GM12878 (cell line): ENCODE data around the gene COMMD10. TPM values are rescaled to one million over a fixed set of nuclear protein-coding genes. Genes with fewer than 3 reads are reported as not detected.

Source experiments
- ATAC-seq: fragments of 200-7000 bp; cut with Tn5 transposase; 3 replicates; pipeline ENCODE4 v1.9.1; 2020; ENCODE audit warnings: mild to moderate bottlenecking, moderate library complexity
- BruUV-seq: library from RNA; stranded (reverse); fragments of 400-500 nt; replicated peaks from 2 replicates; lab custom pipeline; 2021; lab: Mats Ljungman, UMichigan
- CTCF ChIA-PET: fragments of 300-600 bp; sonication (Branson Sonifier 250); formaldehyde crosslinking; extraction: SDS; loops from one replicate; lab custom pipeline; 2021; ENCODE audit warnings: inconsistent platforms; lab: Yijun Ruan, JAX
- POLR2A ChIA-PET: fragments of 350-600 bp; formaldehyde crosslinking; extraction: SDS; loops from one replicate; lab custom pipeline; 2021; ENCODE audit warnings: inconsistent platforms; lab: Charles Lee
- RAD21 ChIA-PET: fragments of 300-600 bp; sonication (Branson Sonifier 250); formaldehyde crosslinking; loops from one replicate; lab custom pipeline; 2023; ENCODE audit warnings: antibody characterized with exemption; ENCODE audit not compliant: unreplicated experiment; lab: Charles Lee
- SMC1A ChIA-PET: fragments of 300-600 bp; sonication (Branson Sonifier 250); formaldehyde crosslinking; loops from one replicate; lab custom pipeline; 2023; ENCODE audit not compliant: unreplicated experiment, uncharacterized antibody; lab: Charles Lee
- DNase-seq: peaks from one replicate; pipeline ENCODE4 v3.0.0-alpha.2; 2011; ENCODE audit warnings: low read depth, low spot score
- FAIRE-seq: peaks from 3 replicates; lab custom pipeline; 2011; peaks lifted over from hg19 to GRCh38; lab: Jason Lieb, UNC
- H2AFZ ChIP-seq: 2 replicates; pipeline ENCODE4 v1.6.0; 2011; ENCODE audit warnings: low read depth, low read length, control low read depth; ENCODE audit not compliant: control insufficient read depth
- H3K27ac ChIP-seq: 2 replicates; pipeline ENCODE4 v1.5.1; 2011; ENCODE audit warnings: control low read depth; ENCODE audit not compliant: control insufficient read depth, insufficient read depth
- H3K27me3 ChIP-seq, 2 experiments: replicated peaks in 1 of 2; 2 replicates each; pipeline versions ENCODE4 v1.6.0 to v1.6.1; 2011; ENCODE audit warnings: low read length in 1 of 2; ENCODE audit not compliant: control insufficient read depth in 2 of 2, insufficient read depth in 2 of 2
- H3K36me3 ChIP-seq, 2 experiments: 2 replicates each; pipeline ENCODE4 v1.5.1; 2011; ENCODE audit warnings: low read length in 1 of 2; ENCODE audit not compliant: control insufficient read depth in 2 of 2, insufficient read depth in 2 of 2
- H3K4me1 ChIP-seq: 2 replicates; pipeline ENCODE4 v1.6.1; 2011; ENCODE audit warnings: mild to moderate bottlenecking, low read length, moderate library complexity, mixed read lengths; ENCODE audit not compliant: control insufficient read depth, insufficient read depth
- H3K4me2 ChIP-seq: 2 replicates; pipeline ENCODE4 v1.6.0; 2011; ENCODE audit warnings: control low read depth; ENCODE audit not compliant: control insufficient read depth, insufficient read depth
- H3K4me3 ChIP-seq: fragments of 200-600 bp; sonication (generic); 2 replicates; pipeline ENCODE4 v1.5.1; 2016
- H3K79me2 ChIP-seq: 2 replicates; pipeline ENCODE4 v1.6.0; 2011; ENCODE audit warnings: low read length; ENCODE audit not compliant: control insufficient read depth, insufficient read depth
- H3K9ac ChIP-seq: 2 replicates; pipeline ENCODE4 v1.8.0; 2011; ENCODE audit warnings: low read length, control low read depth, mixed read lengths; ENCODE audit not compliant: control insufficient read depth, insufficient read depth
- H3K9me3 ChIP-seq: replicated peaks from 3 replicates; pipeline ENCODE4 v1.5.1; 2011; ENCODE audit warnings: mild to moderate bottlenecking, low read length; ENCODE audit not compliant: control insufficient read depth, insufficient read depth
- H4K20me1 ChIP-seq: 2 replicates; pipeline ENCODE4 v1.6.0; 2011; ENCODE audit not compliant: control insufficient read depth, insufficient read depth
- BCLAF1 ChIP-seq: fragments of 450-650 bp; IDR thresholded peaks from 2 replicates; pipeline ENCODE4 v1.6.1; 2017; ENCODE audit warnings: antibody characterized with exemption, mild to moderate bottlenecking, moderate library complexity
- CBX5 ChIP-seq: sonication (generic); IDR thresholded peaks from 2 replicates; pipeline ENCODE4 v1.6.1; 2016; ENCODE audit warnings: low read depth, moderate library complexity, mild to moderate bottlenecking, inconsistent platforms
- EP300 ChIP-seq, 2 experiments: fragments of 150-350 bp in 1 of 2; IDR thresholded peaks; 2 replicates each; pipeline ENCODE4 v1.6.1; 2011 to 2012; ENCODE audit warnings: low read depth in 2 of 2, low read length in 2 of 2, borderline replicate concordance in 1 of 2, improper control_type of control experiment in 1 of 2, inconsistent platforms in 1 of 2; ENCODE audit not compliant: control insufficient read depth in 1 of 2
- NFIC ChIP-seq: IDR thresholded peaks from 2 replicates; pipeline ENCODE4 v1.6.1; 2012; ENCODE audit warnings: low read depth, mild to moderate bottlenecking, inconsistent platforms, low read length, moderate library complexity
- NKRF ChIP-seq: fragments of 450-650 bp; conservative IDR thresholded peaks from 2 replicates; pipeline ENCODE4 v1.6.1; 2017; ENCODE audit warnings: mild to moderate bottlenecking, moderate library complexity
- PAX5 ChIP-seq: IDR thresholded peaks from 2 replicates; pipeline ENCODE4 v1.6.1; 2011; ENCODE audit warnings: low read depth, low read length, borderline replicate concordance
- POLR2AphosphoS2 ChIP-seq: IDR thresholded peaks from 2 replicates; pipeline ENCODE4 v1.6.1; 2011; ENCODE audit warnings: low read depth, mild to moderate bottlenecking, low read length, improper control_type of control experiment, moderate library complexity
- WGBS: methylation state at CpG from one replicate; pipeline ENCODE4 v1.1.6; 2016; ENCODE audit warnings: low lambda C conversion rate; ENCODE audit not compliant: insufficient replicate concordance, insufficient coverage; ENCODE audit errors: missing lambda C conversion rate; 5-methylcytosine and 5-hydroxymethylcytosine counted together
- in situ Hi-C: fragments of 300-500 bp; cut with MboI; formaldehyde crosslinking; loops from 9 replicates; pipeline ENCODE4 v1.14.3; 2018; ENCODE audit warnings: mixed read lengths
- intact Hi-C: fragments of 100-400 bp; cut with micrococcal nuclease; formaldehyde crosslinking; loops from one replicate; pipeline ENCODE4 v1.14.2; 2022; ENCODE audit not compliant: unreplicated experiment
- polyA plus RNA-seq, 11 experiments: library from polyadenylated mRNA; depleted of rRNA in 4 of 11; unstranded in 6 of 11; stranded (reverse) in 5 of 11; fragments of >200 nt; fragmentation: Nextera tagmentation in 4 of 11; fragmentation: Illumina TruSeq in 1 of 11; extraction: Ambion mirVana in 4 of 11; extraction: Trizol in 1 of 11; gene quantifications; 1 replicate in 1 of 11; 2 replicates in 10 of 11; pipeline versions ENCODE4 v1.2.1 to v1.2.3, GENCODE V29; 2011 to 2016; ENCODE audit warnings: inconsistent platforms in 2 of 11, missing spikeins in 2 of 11, low read depth in 1 of 11
- total RNA-seq, 4 experiments: library from RNA; depleted of rRNA in 3 of 4; stranded (reverse); fragments of >200 nt in 3 of 4; fragmentation: Illumina TruSeq in 1 of 4; extraction: Trizol in 1 of 4; gene quantifications; 2 replicates each; pipeline versions ENCODE4 v1.2.1 to v1.2.3, GENCODE V29; 2013 to 2021

Gene COMMD10
- total and polyA plus RNA-seq, 10 of the 15 experiments (the other 5 are each of a cell fraction or from before 2014, with no cell fraction given): 19.6 to 98.7 (median 28.0) TPM

GRCh38 chr5:116313366-116313765 lies 228.5 kb downstream of the COMMD10 start:
- Histone ChIP-seq H3K4me1 (no peaks in the 10 kb centered on the region), H3K4me3 (no peak overlapping the region), H3K9ac (no peak overlapping the region), H4K20me1 (no peaks in the 10 kb centered on the region), H3K4me2 (no peak overlapping the region), H2AFZ (no peak overlapping the region), H3K79me2 (no peaks in the 10 kb centered on the region), H3K36me3 (no peaks in the 10 kb centered on the region), H3K27me3 (no peaks in the 10 kb centered on the region), H3K9me3 (peaks cover 2% of the 10 kb centered on the region; the same call in 2 of the 3 replicates), H3K27ac (no peak overlapping the region)
- ChIA-PET CTCF (interaction anchor here (0.8 to 1.7 kb wide), 5 partner anchors 32 to 176 kb away, joined by 3 to 4 read pairs (median 3); no protein-coding TSS in a partner anchor), SMC1A (interaction anchor here (0.8 to 1.6 kb wide), 7 partner anchors 9 to 85 kb away, joined by 3 to 8 read pairs (median 3); no protein-coding TSS in a partner anchor), POLR2A (no interaction called here), RAD21 (interaction anchor here (1.0 kb wide), 2 partner anchors 46 to 57 kb away, joined by 4 to 5 read pairs; no protein-coding TSS in a partner anchor)
- in situ Hi-C loops: no loop called here
- intact Hi-C loops: no loop called here
- TF ChIP-seq POLR2AphosphoS2 (no peak), NFIC (no peak), CBX5 (no peak), PAX5 (no peak)
- ATAC-seq (no peak), DNase-seq (no peak), FAIRE-seq (no peak)
- BruUV-seq: no TSS peak

- FAIRE-seq (no peak), ATAC-seq (no peak), DNase-seq (no peak)
- Histone ChIP-seq H3K27me3 (no peaks in the 10 kb centered on the region), H3K79me2 (no peaks in the 10 kb centered on the region), H4K20me1 (no peaks in the 10 kb centered on the region), H3K9ac (no peak overlapping the region), H3K4me2 (no peak overlapping the region), H2AFZ (no peak overlapping the region), H3K4me1 (no peaks in the 10 kb centered on the region), H3K36me3 (no peaks in the 10 kb centered on the region), H3K27ac (no peak overlapping the region), H3K4me3 (no peak overlapping the region), H3K9me3 (peaks cover 2% of the 10 kb centered on the region; the same call in 2 of the 3 replicates)
- intact Hi-C loops: no loop called here
- TF ChIP-seq EP300 (IDR thresholded peaks at IDR 0.05; ENCODE audit: borderline replicate concordance in 1 of 2, control insufficient read depth in 1 of 2, low read depth in 2 of 2, low read length in 2 of 2) (no peak), NKRF (no peak), BCLAF1 (no peak)
- RAD21 ChIA-PET: interaction anchor here (1.2 to 1.6 kb wide), 2 partner anchors 43 to 260 kb away, joined by 3 read pairs; partner anchors contain the start of gene SEMA6A
- POLR2A ChIA-PET: no interaction called here
- CTCF ChIA-PET: interaction anchor here (0.9 to 1.6 kb wide), 2 partner anchors 43 to 153 kb away, joined by 3 to 6 read pairs; no protein-coding TSS in a partner anchor
- WGBS: 96% methylated on average over 2 of the region's 2 CpGs
- in situ Hi-C loops: no loop called here
- SMC1A ChIA-PET: interaction anchor here (0.8 to 0.9 kb wide), 2 partner anchors 19 to 43 kb away, joined by 3 read pairs; no protein-coding TSS in a partner anchor
- no TSS peak for BruUV-seq
Observed at GRCh38 chr5:116315531-116315930, 230.7 kb downstream of the COMMD10 start.
